OCI-M1 (cell line): ENCODE data around the gene EPHB3.

Experiments
- DNase-seq: peaks from one replicate; lab custom pipeline; 2025; lab: John Stamatoyannopoulos, UW

EPHB3 gene

GRCh38 chr3:184543843-184544512 is 17.6 kb upstream of the EPHB3 start:
- DNase-seq = peak; percentile 83

GRCh38 chr3:184544513-184544861 is 17.1 kb upstream of the EPHB3 start:
- DNase-seq = no peak

- no peak for DNase-seq
These were observed 15.8 kb upstream of the EPHB3 start for GRCh38 chr3:184545769-184546168.

GRCh38 chr3:184546252-184546651 is 15.3 kb upstream of the EPHB3 start:
- DNase-seq = no peak

- DNase-seq = no peak
These were observed 11.6 kb upstream of the EPHB3 start for GRCh38 chr3:184549796-184550577.

GRCh38 chr3:184551103-184551502 is 10.5 kb upstream of the EPHB3 start:
- no peak for DNase-seq

- DNase-seq = no peak
These were observed 9.8 kb upstream of the EPHB3 start for GRCh38 chr3:184551614-184552256.

GRCh38 chr3:184552296-184552695 is 9.3 kb upstream of the EPHB3 start:
- DNase-seq = no peak

GRCh38 chr3:184552863-184553262 is 8.7 kb upstream of the EPHB3 start:
- no peak for DNase-seq

GRCh38 chr3:184553385-184553784 is 8.2 kb upstream of the EPHB3 start:
- no peak for DNase-seq

GRCh38 chr3:184554461-184554860 is 7.1 kb upstream of the EPHB3 start:
- DNase-seq = no peak

GRCh38 chr3:184556582-184557347 is 4.8 kb upstream of the EPHB3 start:
- no peak for DNase-seq

- no peak for DNase-seq
These were observed 4.1 kb upstream of the EPHB3 start for GRCh38 chr3:184557348-184557950.

- no peak for DNase-seq
These were observed 2.9 kb upstream of the EPHB3 start for GRCh38 chr3:184558726-184559125.

GRCh38 chr3:184559336-184559735 is 2.2 kb upstream of the EPHB3 start:
- DNase-seq = no peak

- no peak for DNase-seq
These were observed 1.1 kb upstream of the EPHB3 start for GRCh38 chr3:184560531-184560930.

- DNase-seq = no peak
These were observed 610 bp downstream of the EPHB3 start for GRCh38 chr3:184561913-184562877.

- DNase-seq = no peak
These were observed 1.4 kb downstream of the EPHB3 start for GRCh38 chr3:184562878-184563560.

GRCh38 chr3:184563561-184563925 is 2.0 kb downstream of the EPHB3 start:
- no peak for DNase-seq

GRCh38 chr3:184563941-184564684 is 2.5 kb downstream of the EPHB3 start:
- DNase-seq = no peak
